H1 (cell line): Measurements from ENCODE around the gene ZIC1. TPM values are rescaled to one million over a fixed set of nuclear protein-coding genes. Genes with fewer than 3 reads are reported as not detected.

ENCODE experiments used
- CTCF ChIA-PET: fragments of 300-600 bp; sonication (Branson Sonifier 250); formaldehyde crosslinking; loops from one replicate; lab custom pipeline; 2021; ENCODE audit not compliant: partially characterized antibody; lab: Charles Lee
- POLR2A ChIA-PET: fragments of 300-600 bp; sonication (Branson Sonifier 250); formaldehyde crosslinking; loops from one replicate; lab custom pipeline; 2021; ENCODE audit warnings: inconsistent platforms; ENCODE audit not compliant: partially characterized antibody; lab: Charles Lee
- DNase-seq, 2 experiments: peaks; one replicate each; pipeline versions ENCODE4 v3.0.0 to v3.0.0-alpha.2; 2010 to 2022; ENCODE audit warnings: low spot score in 2 of 2, low read depth in 1 of 2, mixed read lengths in 1 of 2
- FAIRE-seq: peaks from 2 replicates; lab custom pipeline; 2011; peaks lifted over from hg19 to GRCh38; lab: Jason Lieb, UNC
- H2AFZ ChIP-seq: 2 replicates; pipeline ENCODE4 v1.8.1; 2012; ENCODE audit warnings: low read length, inconsistent platforms
- H2AK5ac ChIP-seq: 2 replicates; pipeline ENCODE4 v1.6.1; 2013; ENCODE audit warnings: low read depth, low read length
- H2BK120ac ChIP-seq: replicated peaks from 2 replicates; pipeline ENCODE3; 2013; ENCODE audit warnings: low read depth, low read length, inconsistent platforms
- H2BK12ac ChIP-seq: 2 replicates; pipeline ENCODE4 v1.6.1; 2013; ENCODE audit warnings: low read depth, low read length
- H2BK15ac ChIP-seq: 2 replicates; pipeline ENCODE4 v1.6.1; 2013; ENCODE audit warnings: low read length
- H2BK20ac ChIP-seq: 2 replicates; pipeline ENCODE4 v1.6.1; 2013; ENCODE audit warnings: low read length
- H2BK5ac ChIP-seq: 2 replicates; pipeline ENCODE4 v1.6.1; 2013; ENCODE audit warnings: low read depth, low read length
- H3K14ac ChIP-seq: 2 replicates; pipeline ENCODE4 v1.6.1; 2013; ENCODE audit warnings: inconsistent platforms; ENCODE audit not compliant: insufficient read length
- H3K18ac ChIP-seq: 2 replicates; pipeline ENCODE4 v1.6.1; 2013; ENCODE audit warnings: low read length; ENCODE audit errors: extremely low read depth
- H3K23ac ChIP-seq: 2 replicates; pipeline ENCODE4 v1.6.1; 2013; ENCODE audit warnings: inconsistent platforms; ENCODE audit not compliant: insufficient read length
- H3K23me2 ChIP-seq: 2 replicates; pipeline ENCODE4 v1.6.1; 2013; ENCODE audit warnings: low read depth, low read length
- H3K27ac ChIP-seq: 2 replicates; pipeline ENCODE4 v1.6.1; 2011; ENCODE audit warnings: low read depth, low read length, inconsistent platforms
- H3K27me3 ChIP-seq, 4 experiments: replicated peaks in 1 of 4; 1 replicate in 1 of 4; 2 replicates in 3 of 4; pipeline versions ENCODE4 v1.6.1 to v1.8.1; 2011 to 2013; ENCODE audit warnings: low read length in 3 of 4, mild to moderate bottlenecking in 3 of 4, inconsistent platforms in 2 of 4, mixed read lengths in 2 of 4, moderate library complexity in 1 of 4; ENCODE audit not compliant: control insufficient read depth in 3 of 4, insufficient read depth in 3 of 4; ENCODE audit errors: extremely low read depth in 1 of 4
- H3K36me3 ChIP-seq, 4 experiments: 2 replicates each; pipeline versions ENCODE4 v1.6.1 to v1.8.1; 2011 to 2013; ENCODE audit warnings: mild to moderate bottlenecking in 4 of 4, low read length in 3 of 4, moderate library complexity in 2 of 4, control low read depth in 1 of 4, inconsistent platforms in 1 of 4; ENCODE audit not compliant: insufficient read depth in 4 of 4, control insufficient read depth in 2 of 4
- H3K4ac ChIP-seq: replicated peaks from 2 replicates; pipeline ENCODE3; 2013; ENCODE audit warnings: low read length, low read depth, mixed read lengths, inconsistent platforms; ENCODE audit not compliant: insufficient read length
- H3K4me1 ChIP-seq, 4 experiments: replicated peaks in 1 of 4; 1 replicate in 1 of 4; 2 replicates in 3 of 4; pipeline versions ENCODE4 v1.6.1 to v1.8.1; 2011 to 2013; ENCODE audit warnings: low read length in 3 of 4, inconsistent platforms in 2 of 4, mixed read lengths in 1 of 4; ENCODE audit not compliant: insufficient read depth in 4 of 4, control insufficient read depth in 3 of 4
- H3K4me2 ChIP-seq, 2 experiments: 2 replicates each; pipeline versions ENCODE4 v1.6.1 to v1.8.1; 2011 to 2013; ENCODE audit warnings: low read depth in 2 of 2, low read length in 2 of 2, control low read depth in 1 of 2, inconsistent platforms in 1 of 2, mild to moderate bottlenecking in 1 of 2; ENCODE audit not compliant: insufficient read depth in 1 of 2
- H3K4me3 ChIP-seq, 4 experiments: fragments of 200-600, 300-600 bp in 1 of 4; sonication (generic), shearing (Covaris generic), sonication (Bioruptor Twin) in 1 of 4; 2 replicates each; pipeline versions ENCODE4 v1.5.1 to v1.8.1; 2011 to 2016; ENCODE audit warnings: low read length in 4 of 4, low read depth in 3 of 4, control low read depth in 2 of 4, inconsistent platforms in 2 of 4, mild to moderate bottlenecking in 2 of 4, mixed read lengths in 1 of 4, moderate library complexity in 1 of 4; ENCODE audit not compliant: insufficient read depth in 2 of 4; ENCODE audit errors: extremely low read depth in 1 of 4
- H3K56ac ChIP-seq: replicated peaks from 2 replicates; pipeline ENCODE3; 2013; ENCODE audit warnings: low read depth, mild to moderate bottlenecking, mixed read lengths, low read length, inconsistent platforms; ENCODE audit not compliant: insufficient read length
- H3K79me1 ChIP-seq: 2 replicates; pipeline ENCODE4 v1.6.1; 2013; ENCODE audit warnings: low read depth, low read length, control low read depth
- H3K79me2 ChIP-seq, 2 experiments: 2 replicates each; pipeline versions ENCODE4 v1.6.1 to v1.8.1; 2012 to 2013; ENCODE audit warnings: low read length in 2 of 2, mild to moderate bottlenecking in 2 of 2, inconsistent platforms in 1 of 2; ENCODE audit not compliant: insufficient read depth in 2 of 2, control insufficient read depth in 1 of 2
- H3K9ac ChIP-seq, 4 experiments: replicated peaks in 1 of 4; 1 replicate in 1 of 4; 2 replicates in 3 of 4; pipeline versions ENCODE4 v1.6.1 to v1.8.1; 2011 to 2013; ENCODE audit warnings: low read depth in 3 of 4, low read length in 3 of 4, control low read depth in 2 of 4, mild to moderate bottlenecking in 2 of 4, moderate library complexity in 2 of 4, inconsistent platforms in 1 of 4; ENCODE audit errors: extremely low read depth in 1 of 4
- H3K9me3 ChIP-seq, 2 experiments: 2 replicates each; pipeline versions ENCODE4 v1.6.1 to v1.8.1; 2012 to 2013; ENCODE audit warnings: mild to moderate bottlenecking in 2 of 2, moderate library complexity in 2 of 2, control low read depth in 1 of 2, inconsistent platforms in 1 of 2, low read depth in 1 of 2, low read length in 1 of 2, mixed read lengths in 1 of 2; ENCODE audit not compliant: insufficient read depth in 2 of 2
- H4K20me1 ChIP-seq, 2 experiments: replicated peaks in 1 of 2; 2 replicates each; pipeline versions ENCODE3 to v1.8.1; 2011 to 2013; ENCODE audit warnings: inconsistent platforms in 2 of 2, low read length in 2 of 2, mild to moderate bottlenecking in 1 of 2; ENCODE audit not compliant: insufficient read depth in 2 of 2, control insufficient read depth in 1 of 2
- H4K5ac ChIP-seq: 2 replicates; pipeline ENCODE4 v1.6.1; 2013; ENCODE audit warnings: low read length, low read depth, mixed read lengths, inconsistent platforms; ENCODE audit not compliant: insufficient read length
- H4K8ac ChIP-seq: 2 replicates; pipeline ENCODE4 v1.8.0; 2013; ENCODE audit warnings: mild to moderate bottlenecking, moderate library complexity, low read length, inconsistent platforms; ENCODE audit not compliant: insufficient read depth; ENCODE audit errors: extremely low read depth
- H4K91ac ChIP-seq: replicated peaks from 2 replicates; pipeline ENCODE3; 2013; ENCODE audit warnings: low read length, mixed read lengths, inconsistent platforms; ENCODE audit not compliant: insufficient read length
- BCL11A ChIP-seq, 2 experiments: IDR thresholded peaks; one replicate each; pipeline ENCODE4 v1.6.1; 2011; ENCODE audit warnings: low read depth in 2 of 2, low read length in 2 of 2, mild to moderate bottlenecking in 2 of 2
- KDM1A ChIP-seq: fragments of 200-600, 300-600 bp; sonication (generic); IDR thresholded peaks from 2 replicates; pipeline ENCODE4 v1.7.1; 2016; ENCODE audit warnings: mild to moderate bottlenecking, low read length, borderline replicate concordance
- POU5F1 ChIP-seq: IDR thresholded peaks from 2 replicates; pipeline ENCODE4 v1.6.1; 2011; ENCODE audit warnings: low read depth, mild to moderate bottlenecking, low read length, moderate library complexity
- RFX5 ChIP-seq: IDR thresholded peaks from 2 replicates; pipeline ENCODE4 v1.6.1; 2011; ENCODE audit warnings: low read depth, low read length, improper control_type of control experiment, borderline replicate concordance
- RNF2 ChIP-seq: fragments of 200-900, 300-1000 bp; sonication (generic); IDR thresholded peaks from 2 replicates; pipeline ENCODE4 v1.7.1; 2016; ENCODE audit warnings: borderline replicate concordance, low read depth, mild to moderate bottlenecking, antibody characterized with exemption, low read length; ENCODE audit not compliant: poor library complexity, severe bottlenecking; ENCODE audit errors: missing control alignments
- WGBS, 2 experiments: shearing (Covaris generic) in 1 of 2; methylation state at CpG; one replicate each; pipeline versions ENCODE4 v1.1.6 to v1.1.7; 2013 to 2015; ENCODE audit warnings: low lambda C conversion rate in 2 of 2, mixed read lengths in 2 of 2, inconsistent platforms in 1 of 2, low coverage in 1 of 2, missing lambda C conversion rate in 1 of 2; ENCODE audit not compliant: insufficient replicate concordance in 2 of 2, insufficient coverage in 1 of 2, insufficient read length in 1 of 2; ENCODE audit errors: extremely low coverage in 1 of 2, missing lambda C conversion rate in 1 of 2; 5-methylcytosine and 5-hydroxymethylcytosine counted together
- polyA plus RNA-seq, 7 experiments: library from polyadenylated mRNA; depleted of rRNA in 3 of 7; stranded (reverse) in 5 of 7; unstranded in 2 of 7; fragments of >200 nt in 5 of 7; fragments of 200-250 nt in 2 of 7; gene quantifications; 1 replicate in 5 of 7; 2 replicates in 1 of 7; 4 replicates in 1 of 7; pipeline versions ENCODE4 v1.2.1 to v1.2.3, GENCODE V29; 2011 to 2013; ENCODE audit warnings: missing spikeins in 2 of 7, mixed read lengths in 2 of 7
- total RNA-seq: library from RNA; stranded (reverse); fragmentation: NEBNext Ultra II Directional; extraction: Animal tissue kit (Norgen Biotek cat#: 25700); gene quantifications from 2 replicates; pipeline ENCODE4 v1.2.1, GENCODE V29; 2021

ZIC1 gene
- total and polyA plus RNA-seq, 2 of the 8 experiments (the other 6 are each of a cell fraction or from before 2014, with no cell fraction given): 0.80 to 2.2 TPM

- CTCF ChIA-PET: interaction anchor here (0.9 to 27.3 kb wide), 11 partner anchors 8 to 52 kb away, joined by 3 to 485 read pairs (median 7); no protein-coding TSS in a partner anchor
- Histone ChIP-seq H3K4me3 (peak overlapping the region in 2 of 4 experiments; percentile 26 to 40; a peak in 4 of 8 replicates), H3K23me2 (peaks cover 9% of the 10 kb centered on the region), H3K79me1 (no peaks in the 10 kb centered on the region), H4K91ac (no peak overlapping the region), H2BK20ac (no peak overlapping the region), H3K79me2 (no peaks in the 10 kb centered on the region), H2BK12ac (0 out of 2 replicates have a peak overlapping the region, but pooled peaks have one; percentile 51), H2BK15ac (0 out of 2 replicates have a peak overlapping the region, but pooled peaks have one; percentile 31), H2BK120ac (no peak overlapping the region), H4K5ac (no peak overlapping the region), H2AK5ac (no peak overlapping the region), H2BK5ac (no peak overlapping the region), H3K27me3 (peaks cover 46 to 87% (median 78%) of the 10 kb centered on the region in 4 experiments), H3K9ac (no peak overlapping the region; a peak in 1 of 7 replicates), H4K20me1 (peaks cover 0 to 9% of the 10 kb centered on the region in 2 experiments), H2AFZ (no peak overlapping the region), H3K27ac (no peak overlapping the region), H4K8ac (no peak overlapping the region), H3K4me1 (peaks cover 21 to 38% (median 26%) of the 10 kb centered on the region in 4 experiments), H3K56ac (no peak overlapping the region), H3K4ac (no peak overlapping the region), H3K4me2 (peak overlapping the region; percentile 62 to 91), H3K23ac (no peak overlapping the region), H3K9me3 (no peaks in the 10 kb centered on the region), H3K36me3 (no peaks in the 10 kb centered on the region; a peak in 1 of 8 replicates), H3K14ac (no peak overlapping the region), H3K18ac (no peak overlapping the region; the same call in 1 of the 2 replicates)
- WGBS, 2 experiments: 19% methylated on average over 11 of the region's 11 CpGs; no CpG with 5 or more reads in 1 of the 2 experiments
- FAIRE-seq (no peak), DNase-seq (peak in 1 of 2 experiments; percentile 47)
- POLR2A ChIA-PET: interaction anchor here (1.5 to 3.5 kb wide), 2 partner anchors 12 to 26 kb away, joined by 9 to 24 read pairs; no protein-coding TSS in a partner anchor
- TF ChIP-seq RFX5 (no peak), POU5F1 (no peak), KDM1A (no peak), BCL11A (IDR thresholded peaks at IDR 0.05; ENCODE audit: low read depth in 2 of 2, low read length in 2 of 2) (no peak), RNF2 (peak; percentile 23)
Observed at GRCh38 chr3:147404000-147404799, 5.0 kb upstream of the ZIC1 start.
